ENCODE measurements around the gene QDPR.

GRCh38 chr4:17502756-17503155, 9.1 kb downstream of the QDPR start:
- TF ChIP-seq, protein P1, sequence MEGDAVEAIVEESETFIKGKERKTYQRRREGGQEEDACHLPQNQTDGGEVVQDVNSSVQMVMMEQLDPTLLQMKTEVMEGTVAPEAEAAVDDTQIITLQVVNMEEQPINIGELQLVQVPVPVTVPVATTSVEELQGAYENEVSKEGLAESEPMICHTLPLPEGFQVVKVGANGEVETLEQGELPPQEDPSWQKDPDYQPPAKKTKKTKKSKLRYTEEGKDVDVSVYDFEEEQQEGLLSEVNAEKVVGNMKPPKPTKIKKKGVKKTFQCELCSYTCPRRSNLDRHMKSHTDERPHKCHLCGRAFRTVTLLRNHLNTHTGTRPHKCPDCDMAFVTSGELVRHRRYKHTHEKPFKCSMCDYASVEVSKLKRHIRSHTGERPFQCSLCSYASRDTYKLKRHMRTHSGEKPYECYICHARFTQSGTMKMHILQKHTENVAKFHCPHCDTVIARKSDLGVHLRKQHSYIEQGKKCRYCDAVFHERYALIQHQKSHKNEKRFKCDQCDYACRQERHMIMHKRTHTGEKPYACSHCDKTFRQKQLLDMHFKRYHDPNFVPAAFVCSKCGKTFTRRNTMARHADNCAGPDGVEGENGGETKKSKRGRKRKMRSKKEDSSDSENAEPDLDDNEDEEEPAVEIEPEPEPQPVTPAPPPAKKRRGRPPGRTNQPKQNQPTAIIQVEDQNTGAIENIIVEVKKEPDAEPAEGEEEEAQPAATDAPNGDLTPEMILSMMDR (IDR thresholded peaks at IDR 0.05): no peak
- TF ChIP-seq RFX5 (IDR thresholded peaks at IDR 0.05; ENCODE audit: low read length) (no peak), TEAD4 (IDR thresholded peaks at IDR 0.05; ENCODE audit: borderline replicate concordance, insufficient read depth) (no peak), SMC3 (IDR thresholded peaks at IDR 0.05; ENCODE audit: low read depth, low read length) (no peak), EP300 (IDR thresholded peaks at IDR 0.05; ENCODE audit: borderline replicate concordance in 1 of 2, low read depth in 1 of 2, low read length in 1 of 2) (no peak), RXRA (IDR thresholded peaks at IDR 0.05; ENCODE audit: borderline replicate concordance, low read depth) (no peak), TAF1 (IDR thresholded peaks at IDR 0.05; ENCODE audit: borderline replicate concordance, low read depth, low read length) (no peak)
- TF ChIP-seq, protein P2, sequence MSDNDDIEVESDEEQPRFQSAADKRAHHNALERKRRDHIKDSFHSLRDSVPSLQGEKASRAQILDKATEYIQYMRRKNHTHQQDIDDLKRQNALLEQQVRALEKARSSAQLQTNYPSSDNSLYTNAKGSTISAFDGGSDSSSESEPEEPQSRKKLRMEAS (IDR thresholded peaks at IDR 0.05; ENCODE audit: low read depth): no peak
